Peyer's patch (tissue), 4 donors: ENCODE data around the gene SCO1. TPM values are rescaled to one million over a fixed set of nuclear protein-coding genes. Genes with fewer than 3 reads are reported as not detected.

Experiments
- DNase-seq, 3 donors: peaks; one replicate each; pipeline ENCODE4 v3.0.0-alpha.2; 2017 to 2019
- H3K27ac ChIP-seq, 4 donors: fragments of 200-600 bp; sonication (generic); one replicate each; pipeline ENCODE4 v1.5.1; 2016 to 2019
- H3K27me3 ChIP-seq, 2 donors: fragments of 200-600 bp; sonication (generic); one replicate each; pipeline ENCODE4 v1.5.1; 2019
- H3K36me3 ChIP-seq, 3 donors: fragments of 200-600 bp; sonication (generic); one replicate each; pipeline ENCODE4 v1.5.1; 2016 to 2019
- H3K4me1 ChIP-seq, 4 donors: fragments of 200-600 bp; sonication (generic); one replicate each; pipeline ENCODE4 v1.5.1; 2016 to 2019
- H3K4me3 ChIP-seq, 4 donors: fragments of 200-600 bp; sonication (generic); 1 replicate in 3 of 4; 2 replicates in 1 of 4; pipeline ENCODE4 v1.5.1; 2016 to 2019; ENCODE audit warnings: mild to moderate bottlenecking in 1 of 4
- H3K9me3 ChIP-seq, 4 donors: fragments of 200-600 bp; sonication (generic); one replicate each; pipeline ENCODE4 v1.5.1; 2016 to 2019; ENCODE audit warnings: mild to moderate bottlenecking in 1 of 4
- POLR2A ChIP-seq, 2 donors: fragments of 450-650 bp; IDR thresholded peaks; one replicate each; pipeline ENCODE4 v1.5.1; 2017; ENCODE audit warnings: antibody characterized with exemption in 2 of 2, mild to moderate bottlenecking in 2 of 2, moderate library complexity in 2 of 2
- total RNA-seq, 4 donors: library from RNA; depleted of rRNA; stranded (reverse); fragments of >200 nt; gene quantifications; one replicate each; pipeline ENCODE4 v1.1.0, GENCODE V29; 2016
- TF ChIP-seq, protein P1 (sequence below), 6 experiments: fragments of 450-650 bp in 4 of 6; fragments of 200-600 bp in 2 of 6; sonication (generic) in 1 of 6; IDR thresholded peaks; one replicate each; pipeline ENCODE4 v1.5.1; 2017 to 2019; ENCODE audit warnings: antibody characterized with exemption in 6 of 6, mild to moderate bottlenecking in 3 of 6, moderate library complexity in 1 of 6

Gene SCO1
- total RNA-seq, 4 donors from 2014 or later, result 12.4 to 28.6 (median 19.5) TPM

GRCh38 chr17:10681866-10682446, 15.4 kb downstream of the SCO1 start:
- no peak for DNase-seq
- no peaks in the 10 kb centered on the region for H3K9me3 ChIP-seq
- peaks cover 0 to 85% (median 4%) of the 10 kb centered on the region in 3 donors for H3K36me3 ChIP-seq
- H3K4me1 ChIP-seq, result no peaks in the 10 kb centered on the region
- TF ChIP-seq POLR2A (IDR thresholded peaks at IDR 0.05), result no peak
- TF ChIP-seq, protein P1, sequence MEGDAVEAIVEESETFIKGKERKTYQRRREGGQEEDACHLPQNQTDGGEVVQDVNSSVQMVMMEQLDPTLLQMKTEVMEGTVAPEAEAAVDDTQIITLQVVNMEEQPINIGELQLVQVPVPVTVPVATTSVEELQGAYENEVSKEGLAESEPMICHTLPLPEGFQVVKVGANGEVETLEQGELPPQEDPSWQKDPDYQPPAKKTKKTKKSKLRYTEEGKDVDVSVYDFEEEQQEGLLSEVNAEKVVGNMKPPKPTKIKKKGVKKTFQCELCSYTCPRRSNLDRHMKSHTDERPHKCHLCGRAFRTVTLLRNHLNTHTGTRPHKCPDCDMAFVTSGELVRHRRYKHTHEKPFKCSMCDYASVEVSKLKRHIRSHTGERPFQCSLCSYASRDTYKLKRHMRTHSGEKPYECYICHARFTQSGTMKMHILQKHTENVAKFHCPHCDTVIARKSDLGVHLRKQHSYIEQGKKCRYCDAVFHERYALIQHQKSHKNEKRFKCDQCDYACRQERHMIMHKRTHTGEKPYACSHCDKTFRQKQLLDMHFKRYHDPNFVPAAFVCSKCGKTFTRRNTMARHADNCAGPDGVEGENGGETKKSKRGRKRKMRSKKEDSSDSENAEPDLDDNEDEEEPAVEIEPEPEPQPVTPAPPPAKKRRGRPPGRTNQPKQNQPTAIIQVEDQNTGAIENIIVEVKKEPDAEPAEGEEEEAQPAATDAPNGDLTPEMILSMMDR (IDR thresholded peaks at IDR 0.05), result no peak
- no peaks in the 10 kb centered on the region for H3K27me3 ChIP-seq
- no peak overlapping the region for H3K27ac ChIP-seq
- no peak overlapping the region for H3K4me3 ChIP-seq

GRCh38 chr17:10674704-10675103, 22.6 kb downstream of the SCO1 start:
- H3K9me3 ChIP-seq, result no peaks in the 10 kb centered on the region
- peaks cover 0 to 34% (median 0%) of the 10 kb centered on the region in 3 donors for H3K36me3 ChIP-seq
- no peak overlapping the region for H3K27ac ChIP-seq
- H3K4me3 ChIP-seq, result no peak overlapping the region
- TF ChIP-seq POLR2A (IDR thresholded peaks at IDR 0.05), result no peak
- TF ChIP-seq, protein P1 (IDR thresholded peaks at IDR 0.05), result no peak
- no peaks in the 10 kb centered on the region for H3K27me3 ChIP-seq
- DNase-seq, result no peak
- H3K4me1 ChIP-seq, result no peaks in the 10 kb centered on the region

DNA sequence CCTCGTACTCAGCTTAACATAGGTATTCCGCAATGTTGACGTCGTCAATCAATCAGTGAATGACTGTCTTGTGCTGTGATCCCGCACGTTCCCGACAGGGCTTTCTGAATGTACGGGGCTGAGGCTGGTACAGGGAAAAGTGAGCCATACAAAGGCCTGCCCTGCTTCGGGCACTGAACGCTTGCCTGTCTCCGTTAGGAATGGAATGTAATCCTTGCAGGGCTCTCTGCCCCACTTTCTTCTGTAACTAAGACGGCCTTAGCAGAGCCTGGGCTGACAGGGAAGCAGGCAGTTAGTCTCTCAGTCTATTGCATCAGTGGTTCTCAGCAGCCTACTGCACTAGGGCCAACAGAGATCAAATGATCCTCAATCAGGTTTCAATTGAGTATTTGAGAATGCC, 24.0 kb downstream of the SCO1 start:
- Histone ChIP-seq H3K4me3 (no peak overlapping the region), H3K36me3 (peaks cover 0 to 23% (median 0%) of the 10 kb centered on the region in 3 donors), H3K27me3 (no peaks in the 10 kb centered on the region), H3K4me1 (no peaks in the 10 kb centered on the region), H3K27ac (no peak overlapping the region), H3K9me3 (no peaks in the 10 kb centered on the region)
- no peak for TF ChIP-seq POLR2A (IDR thresholded peaks at IDR 0.05)
- TF ChIP-seq, protein P1 (IDR thresholded peaks at IDR 0.05), result no peak
- no peak for DNase-seq

DNA sequence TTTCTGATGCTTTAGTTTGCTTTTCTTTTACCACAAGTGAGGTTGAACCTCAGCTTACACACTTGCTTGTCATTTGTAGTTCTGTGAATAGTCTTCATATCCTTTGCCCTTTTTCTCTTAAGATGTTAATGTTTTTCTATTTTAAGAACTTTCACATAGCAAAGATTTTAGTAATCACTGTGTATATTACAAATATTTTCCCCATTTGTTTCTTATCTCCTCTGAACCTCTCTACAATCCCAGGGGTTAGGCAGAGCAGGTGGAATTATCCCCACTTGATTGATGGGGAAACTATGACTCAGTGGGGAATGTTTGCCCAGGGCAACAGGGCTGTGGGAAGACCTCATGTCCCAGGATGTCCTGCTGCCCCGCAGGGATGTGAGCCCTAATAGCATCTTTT, 28.6 kb downstream of the SCO1 start:
- no peaks in the 10 kb centered on the region for H3K27me3 ChIP-seq
- no peaks in the 10 kb centered on the region for H3K9me3 ChIP-seq
- no peak overlapping the region for H3K27ac ChIP-seq
- no peaks in the 10 kb centered on the region for H3K36me3 ChIP-seq
- no peak overlapping the region for H3K4me3 ChIP-seq
- TF ChIP-seq POLR2A (IDR thresholded peaks at IDR 0.05), result no peak
- TF ChIP-seq, protein P1 (IDR thresholded peaks at IDR 0.05), result no peak
- no peak for DNase-seq
- H3K4me1 ChIP-seq, result no peaks in the 10 kb centered on the region

- no peaks in the 10 kb centered on the region for H3K9me3 ChIP-seq
- no peak overlapping the region for H3K4me3 ChIP-seq
- no peaks in the 10 kb centered on the region for H3K4me1 ChIP-seq
- TF ChIP-seq POLR2A (IDR thresholded peaks at IDR 0.05), result no peak
- TF ChIP-seq, protein P1 (IDR thresholded peaks at IDR 0.05), result no peak
- no peaks in the 10 kb centered on the region for H3K27me3 ChIP-seq
- H3K36me3 ChIP-seq, result no peaks in the 10 kb centered on the region
- H3K27ac ChIP-seq, result no peak overlapping the region
- no peak for DNase-seq
Observed at GRCh38 chr17:10666906-10667305, 30.4 kb downstream of the SCO1 start.

GRCh38 chr17:10664571-10664970, 32.8 kb downstream of the SCO1 start:
- Histone ChIP-seq H3K36me3 (no peaks in the 10 kb centered on the region), H3K4me1 (no peaks in the 10 kb centered on the region), H3K27me3 (no peaks in the 10 kb centered on the region), H3K9me3 (no peaks in the 10 kb centered on the region), H3K4me3 (no peak overlapping the region), H3K27ac (no peak overlapping the region)
- no peak for TF ChIP-seq POLR2A (IDR thresholded peaks at IDR 0.05)
- TF ChIP-seq, protein P1 (IDR thresholded peaks at IDR 0.05), result no peak
- no peak for DNase-seq
